H9 (cell line): ENCODE measurements around the gene NTMT1. TPM values are rescaled to one million over a fixed set of nuclear protein-coding genes. Genes with fewer than 3 reads are reported as not detected.

Experiments
- DNase-seq: peaks from one replicate; pipeline ENCODE4 v3.0.0-alpha.2; 2017
- H2AFZ ChIP-seq: one replicate; pipeline ENCODE4 v1.6.1; 2013; ENCODE audit warnings: mild to moderate bottlenecking, low read length, control low read depth, moderate library complexity
- H2AK5ac ChIP-seq: 2 replicates; pipeline ENCODE4 v1.6.1; 2013; ENCODE audit warnings: low read length, control low read depth, mixed read lengths; ENCODE audit not compliant: insufficient read length
- H2BK120ac ChIP-seq: one replicate; pipeline ENCODE4 v1.6.1; 2013; ENCODE audit warnings: low read depth, mild to moderate bottlenecking, low read length, control low read depth, inconsistent platforms; ENCODE audit not compliant: poor library complexity, severe bottlenecking
- H2BK12ac ChIP-seq: 2 replicates; pipeline ENCODE4 v1.6.1; 2013; ENCODE audit warnings: low read length, control low read depth, mixed read lengths, low read depth; ENCODE audit not compliant: insufficient read length
- H2BK15ac ChIP-seq: 2 replicates; pipeline ENCODE4 v1.6.1; 2013; ENCODE audit warnings: low read depth, low read length, control low read depth
- H2BK20ac ChIP-seq: one replicate; pipeline ENCODE4 v1.6.1; 2013; ENCODE audit warnings: low read depth, mild to moderate bottlenecking, low read length, control low read depth, inconsistent platforms; ENCODE audit not compliant: poor library complexity, severe bottlenecking
- H2BK5ac ChIP-seq: 2 replicates; pipeline ENCODE4 v1.6.1; 2013; ENCODE audit warnings: low read length, control low read depth, mixed read lengths; ENCODE audit not compliant: insufficient read length
- H3K14ac ChIP-seq: 2 replicates; pipeline ENCODE4 v1.6.1; 2013; ENCODE audit warnings: low read length, control low read depth; ENCODE audit not compliant: insufficient read depth
- H3K18ac ChIP-seq: 2 replicates; pipeline ENCODE4 v1.6.1; 2013; ENCODE audit warnings: low read depth, mild to moderate bottlenecking, mixed read lengths, low read length, control low read depth; ENCODE audit not compliant: insufficient read length
- H3K23ac ChIP-seq: 2 replicates; pipeline ENCODE4 v1.6.1; 2013; ENCODE audit warnings: low read length, control low read depth, mixed read lengths, low read depth; ENCODE audit not compliant: insufficient read length
- H3K23me2 ChIP-seq: 2 replicates; pipeline ENCODE4 v1.6.1; 2013; ENCODE audit warnings: low read depth, mild to moderate bottlenecking, mixed read lengths, low read length, control low read depth; ENCODE audit not compliant: insufficient read length, poor library complexity, severe bottlenecking
- H3K27ac ChIP-seq: 2 replicates; pipeline ENCODE4 v1.5.1; 2013; ENCODE audit warnings: low read length, control low read depth, mixed read lengths, low read depth; ENCODE audit not compliant: insufficient read length
- H3K27me3 ChIP-seq: 2 replicates; pipeline ENCODE4 v1.6.1; 2013; ENCODE audit warnings: low read length, control low read depth, inconsistent platforms; ENCODE audit not compliant: insufficient read depth
- H3K4ac ChIP-seq: 2 replicates; pipeline ENCODE4 v1.6.1; 2013; ENCODE audit warnings: low read depth, mild to moderate bottlenecking, control low read depth, inconsistent platforms, low read length, moderate library complexity
- H3K4me1 ChIP-seq: 2 replicates; pipeline ENCODE4 v1.6.1; 2013; ENCODE audit warnings: low read length, control low read depth, inconsistent platforms; ENCODE audit not compliant: insufficient read depth
- H3K4me2 ChIP-seq: 2 replicates; pipeline ENCODE4 v1.6.1; 2013; ENCODE audit warnings: low read length, control low read depth, mixed read lengths; ENCODE audit not compliant: insufficient read length, insufficient read depth
- H3K56ac ChIP-seq: 2 replicates; pipeline ENCODE4 v1.6.1; 2013; ENCODE audit warnings: low read depth, mild to moderate bottlenecking, mixed read lengths, low read length, control low read depth; ENCODE audit not compliant: insufficient read length
- H3K79me1 ChIP-seq: 2 replicates; pipeline ENCODE4 v1.6.1; 2013; ENCODE audit warnings: low read depth, mild to moderate bottlenecking, moderate library complexity, low read length, control low read depth, inconsistent platforms; ENCODE audit not compliant: insufficient read depth, poor library complexity, severe bottlenecking
- H3K79me2 ChIP-seq: 2 replicates; pipeline ENCODE4 v1.6.1; 2013; ENCODE audit warnings: low read length, control low read depth, inconsistent platforms; ENCODE audit not compliant: insufficient read depth
- H3K9ac ChIP-seq: 2 replicates; pipeline ENCODE4 v1.6.1; 2013; ENCODE audit warnings: low read length, control low read depth, mixed read lengths; ENCODE audit not compliant: insufficient read length; ENCODE audit errors: extremely low read depth
- H3K9me3 ChIP-seq: one replicate; pipeline ENCODE4 v1.6.1; 2013; ENCODE audit warnings: low read depth, low read length, inconsistent platforms; ENCODE audit not compliant: control insufficient read depth
- H3T11ph ChIP-seq: one replicate; pipeline ENCODE4 v1.6.1; 2013; ENCODE audit warnings: mild to moderate bottlenecking, low read length, control low read depth, inconsistent platforms
- H4K20me1 ChIP-seq: one replicate; pipeline ENCODE4 v1.6.1; 2013; ENCODE audit not compliant: control insufficient read depth, insufficient read length, insufficient read depth
- H4K5ac ChIP-seq: 2 replicates; pipeline ENCODE4 v1.6.1; 2013; ENCODE audit warnings: low read depth, mild to moderate bottlenecking, mixed read lengths, low read length, control low read depth; ENCODE audit not compliant: insufficient read length
- H4K8ac ChIP-seq: replicated peaks from 2 replicates; pipeline ENCODE4 v1.6.1; 2013; ENCODE audit warnings: low read length, control low read depth, mixed read lengths, low read depth; ENCODE audit not compliant: insufficient read length
- H4K91ac ChIP-seq: 2 replicates; pipeline ENCODE4 v1.6.1; 2013; ENCODE audit warnings: low read depth, mild to moderate bottlenecking, moderate library complexity, mixed read lengths, low read length, control low read depth; ENCODE audit not compliant: insufficient read length
- H3K27ac Mint-ChIP-seq, 3 experiments: 2 replicates in 2 of 3; 3 replicates in 1 of 3; pipeline ENCODE4 v1.8.0; 2020 to 2021; ENCODE audit warnings: mixed read lengths in 3 of 3, mild to moderate bottlenecking in 1 of 3, moderate library complexity in 1 of 3
- H3K27me3 Mint-ChIP-seq: 2 replicates; pipeline ENCODE4 v1.8.0; 2021; ENCODE audit warnings: low read depth, mild to moderate bottlenecking, moderate library complexity, mixed read lengths
- H3K36me3 Mint-ChIP-seq, 3 experiments: 2 replicates in 2 of 3; 3 replicates in 1 of 3; pipeline ENCODE4 v1.8.0; 2020 to 2021; ENCODE audit warnings: low read depth in 3 of 3, mixed read lengths in 3 of 3; ENCODE audit not compliant: insufficient read depth in 1 of 3
- H3K4me1 Mint-ChIP-seq, 2 experiments: 2 replicates each; pipeline ENCODE4 v1.8.0; 2020; ENCODE audit warnings: mixed read lengths in 2 of 2
- H3K4me3 Mint-ChIP-seq, 2 experiments: 2 replicates in 1 of 2; 3 replicates in 1 of 2; pipeline ENCODE4 v1.8.0; 2020 to 2021; ENCODE audit warnings: mild to moderate bottlenecking in 2 of 2, mixed read lengths in 2 of 2, moderate library complexity in 1 of 2
- H3K9me3 Mint-ChIP-seq, 2 experiments: 2 replicates in 1 of 2; 3 replicates in 1 of 2; pipeline ENCODE4 v1.8.0; 2020; ENCODE audit warnings: mild to moderate bottlenecking in 2 of 2, mixed read lengths in 2 of 2, moderate library complexity in 1 of 2
- CTCF ChIP-seq: fragments of 200-600 bp; sonication (generic); conservative IDR thresholded peaks from 3 replicates; pipeline ENCODE4 v1.8.0; 2021; ENCODE audit warnings: antibody characterized with exemption, mild to moderate bottlenecking
- WGBS: extraction: QIAGEN DNeasy Blood & Tissue Kit; methylation state at CpG from one replicate; pipeline ENCODE4 v1.1.7; 2013; ENCODE audit warnings: missing lambda C conversion rate, low lambda C conversion rate, mixed read lengths; ENCODE audit not compliant: insufficient read length; ENCODE audit errors: extremely low coverage; 5-methylcytosine and 5-hydroxymethylcytosine counted together
- total RNA-seq: library from RNA; stranded (reverse); gene quantifications from 2 replicates; pipeline ENCODE4 v1.2.1, GENCODE V29; 2021

Gene NTMT1
- total RNA-seq, 1 experiment from 2014 or later, result 57.9 TPM

- Histone ChIP-seq H3K4me1 (peaks cover 9% of the 10 kb centered on the region; the same call in 1 of the 2 replicates), H3K4ac (no peak overlapping the region), H3K27ac (no peak overlapping the region), H3K23me2 (peaks cover 12% of the 10 kb centered on the region), H3K9me3 (no peaks in the 10 kb centered on the region), H2BK20ac (no peak overlapping the region), H2BK5ac (no peak overlapping the region), H4K20me1 (no peaks in the 10 kb centered on the region), H3K23ac (no peak overlapping the region), H3K4me2 (no peak overlapping the region), H3K79me1 (no peaks in the 10 kb centered on the region), H2AK5ac (no peak overlapping the region), H3K9ac (no peak overlapping the region), H2AFZ (no peak overlapping the region), H3K56ac (no peak overlapping the region), H4K91ac (no peak overlapping the region), H3K14ac (no peak overlapping the region), H3K27me3 (peaks cover 4% of the 10 kb centered on the region; the same call in 1 of the 2 replicates), H3K79me2 (no peaks in the 10 kb centered on the region), H3T11ph (no peak overlapping the region), H2BK15ac (no peak overlapping the region), H2BK120ac (no peak overlapping the region), H2BK12ac (no peak overlapping the region), H4K8ac (no peak overlapping the region), H3K18ac (no peak overlapping the region), H4K5ac (no peak overlapping the region)
- H3K4me3 Mint-ChIP-seq, result no peak overlapping the region
- H3K4me1 Mint-ChIP-seq, result peaks cover 41 to 50% of the 10 kb centered on the region in 2 experiments
- H3K27ac Mint-ChIP-seq, result no peak overlapping the region
- H3K36me3 Mint-ChIP-seq, result no peaks in the 10 kb centered on the region; a peak in 1 of 7 replicates
- H3K27me3 Mint-ChIP-seq, result peaks cover 62% of the 10 kb centered on the region
- no CpG with 5 or more reads among the region's 5 CpGs for WGBS
- peaks cover 0 to 2% of the 10 kb centered on the region in 2 experiments; a peak in 1 of 5 replicates for H3K9me3 Mint-ChIP-seq
- DNase-seq, result no peak
- TF ChIP-seq CTCF, result no peak
These were observed 30.6 kb upstream of the NTMT1 start for GRCh38 chr9:129595311-129595741.
